Caki2 (cell line): ENCODE results near the gene FSIP1. TPM values are rescaled to one million over a fixed set of nuclear protein-coding genes. Genes with fewer than 3 reads are reported as not detected.

Experiments
- DNase-seq: peaks from one replicate; pipeline ENCODE4 v3.0.0-alpha.2; 2015; ENCODE audit warnings: low read depth
- in situ Hi-C: cut with HindIII; loops from 2 replicates; pipeline ENCODE4 v1.10.0; 2016; ENCODE audit warnings: low sequenced_read_pairs, low pct_unique_long_range_greater_than_20kb, mixed read lengths
- total RNA-seq: library from RNA; depleted of rRNA; stranded (reverse); fragments of >200 nt; shearing (Covaris generic); gene quantifications from 2 replicates; pipeline ENCODE4 v1.2.3, GENCODE V29; 2014; ENCODE audit warnings: low replicate concordance

Gene FSIP1
- total RNA-seq, 1 experiment from 2014 or later, result not detected

DNA sequence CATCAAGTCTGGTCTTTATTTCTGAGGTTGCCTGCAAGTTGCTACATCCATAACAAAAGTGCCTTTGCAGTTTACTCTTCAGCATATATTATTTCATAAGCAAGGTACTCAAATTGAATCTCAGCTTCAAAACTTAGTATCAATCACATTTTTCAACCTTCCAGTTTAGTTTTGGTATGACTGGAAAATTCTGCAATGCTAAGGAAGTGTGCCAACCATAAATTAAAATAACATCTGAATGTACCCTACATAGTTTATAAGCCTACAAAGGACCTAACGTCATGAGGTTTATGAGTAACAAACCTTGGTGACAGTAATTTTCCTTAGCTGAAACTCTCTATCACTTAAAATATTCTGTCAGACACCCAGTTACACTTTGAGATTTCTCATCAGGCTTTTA lies 138.9 kb downstream of the FSIP1 start:
- DNase-seq, result no peak
- in situ Hi-C loops, result no loop called here

DNA sequence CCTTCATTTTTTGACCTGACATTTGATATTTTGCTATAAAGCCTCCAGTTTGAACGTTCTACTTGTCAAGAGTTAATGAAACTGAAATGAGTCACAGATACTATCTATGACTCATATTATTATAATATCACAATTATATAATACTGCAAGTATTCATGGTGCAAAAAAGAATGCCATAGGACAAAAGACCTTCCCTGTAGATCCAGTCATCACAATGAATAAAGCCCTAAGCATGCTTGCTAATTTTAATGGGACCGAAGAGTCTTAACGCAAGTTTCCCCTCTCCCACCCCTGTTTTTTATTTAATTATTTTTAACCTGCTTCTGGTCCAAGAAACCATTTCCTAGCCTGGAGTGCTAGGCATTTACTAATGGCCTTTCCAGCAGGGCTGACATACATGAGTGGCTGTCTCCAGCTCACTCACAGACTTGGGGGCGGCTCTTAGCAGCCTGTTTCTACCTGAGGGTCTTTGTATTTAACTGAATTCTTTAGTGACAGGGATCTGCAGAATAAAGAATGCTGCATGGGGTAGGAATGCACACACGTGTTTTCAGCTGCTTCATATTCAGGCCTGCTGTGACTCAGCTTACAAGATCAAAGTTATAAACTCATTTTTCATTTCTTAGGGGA lies 140.5 kb downstream of the FSIP1 start:
- no peak for DNase-seq
- in situ Hi-C loops, result no loop called here

DNA sequence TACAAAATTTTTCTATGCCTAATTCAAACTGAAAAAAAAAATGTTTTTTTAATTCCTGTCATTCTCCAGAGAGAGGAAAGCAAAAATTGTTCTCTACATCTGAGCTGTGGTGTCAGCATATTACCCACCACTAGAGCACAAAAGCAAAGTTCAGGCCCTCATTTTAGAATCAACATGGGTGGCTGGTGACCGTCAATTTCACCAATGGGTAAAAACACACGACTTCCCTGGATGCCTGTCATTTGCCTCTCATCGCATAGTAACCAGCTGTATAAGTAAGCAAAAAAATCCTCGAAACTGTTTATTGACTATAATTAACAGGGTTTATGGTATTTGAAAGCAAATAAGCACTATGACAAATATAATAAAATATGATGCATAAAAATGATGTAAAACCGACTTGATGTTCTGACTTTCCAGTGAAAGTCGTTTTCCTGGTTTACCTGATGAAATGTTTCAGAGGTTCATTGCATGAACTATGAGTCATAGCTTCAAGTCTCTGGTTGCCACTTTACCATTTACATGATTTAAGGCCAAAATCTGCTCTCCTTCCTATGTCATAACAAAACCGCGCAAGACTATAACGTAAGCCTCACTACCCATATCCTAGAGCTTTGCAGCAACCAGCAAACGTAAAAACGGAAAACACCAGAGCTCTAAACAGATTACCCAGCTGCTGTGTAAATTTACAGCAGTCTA lies 141.3 kb downstream of the FSIP1 start:
- in situ Hi-C loops, result no loop called here
- DNase-seq, result no peak

DNA sequence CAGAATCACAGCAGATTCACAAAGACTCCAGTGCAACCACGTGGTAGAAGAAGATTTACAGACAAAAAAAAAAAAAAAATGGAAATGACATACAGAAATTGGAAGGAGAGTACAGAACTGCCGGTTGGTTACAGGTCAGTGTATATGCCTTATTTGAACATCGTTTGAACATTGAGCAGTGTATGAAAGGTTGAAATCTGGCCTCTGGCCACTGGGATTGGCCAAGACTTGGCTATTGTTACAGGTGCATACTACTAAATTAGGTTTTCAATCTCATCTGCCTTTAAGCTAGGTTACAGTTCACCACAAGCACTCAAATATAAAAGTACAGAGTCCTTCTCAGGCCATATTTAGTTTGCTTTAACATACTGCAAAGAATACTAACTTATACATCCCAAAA lies 142.0 kb downstream of the FSIP1 start:
- DNase-seq, result no peak
- in situ Hi-C loops, result no loop called here

DNA sequence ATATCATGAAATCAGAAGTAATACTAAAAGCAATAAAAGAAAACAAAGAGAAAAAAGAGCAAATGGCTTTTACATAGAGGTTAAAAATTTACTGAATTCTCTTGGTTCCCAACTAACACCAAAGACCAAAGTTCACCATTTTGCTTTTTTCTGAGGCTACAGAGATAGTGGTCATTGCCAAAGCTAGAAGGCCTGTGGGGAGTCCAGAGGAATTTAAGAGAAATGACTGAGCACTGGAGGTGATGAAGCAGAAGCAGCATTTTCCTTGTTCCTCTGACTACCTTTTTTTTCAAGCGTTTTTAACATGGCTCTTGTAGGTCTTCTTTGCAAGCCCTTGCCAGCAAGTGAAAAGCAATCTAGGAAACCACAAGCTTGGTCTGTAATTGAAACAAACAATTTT lies 143.6 kb downstream of the FSIP1 start:
- in situ Hi-C loops, result no loop called here
- no peak for DNase-seq

DNA sequence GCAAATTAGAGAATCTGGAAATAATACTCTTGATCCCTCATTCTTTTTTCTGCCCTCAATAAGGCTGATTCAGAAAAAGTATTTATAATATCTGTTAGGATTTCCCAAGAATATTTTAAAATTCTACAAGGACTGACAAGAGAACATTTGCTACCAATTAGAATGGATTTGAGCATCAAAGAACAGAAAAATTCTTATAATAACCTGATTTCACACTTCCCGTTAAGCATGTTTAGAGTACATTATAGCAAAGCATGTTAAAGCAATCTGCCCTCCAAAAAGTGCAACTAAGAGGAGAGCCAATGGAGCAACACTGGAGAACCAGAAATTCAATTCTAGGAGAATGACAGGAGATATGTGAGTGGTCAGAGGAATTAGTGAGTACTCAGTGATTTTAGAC lies 144.6 kb downstream of the FSIP1 start:
- in situ Hi-C loops, result no loop called here
- DNase-seq, result no peak

DNA sequence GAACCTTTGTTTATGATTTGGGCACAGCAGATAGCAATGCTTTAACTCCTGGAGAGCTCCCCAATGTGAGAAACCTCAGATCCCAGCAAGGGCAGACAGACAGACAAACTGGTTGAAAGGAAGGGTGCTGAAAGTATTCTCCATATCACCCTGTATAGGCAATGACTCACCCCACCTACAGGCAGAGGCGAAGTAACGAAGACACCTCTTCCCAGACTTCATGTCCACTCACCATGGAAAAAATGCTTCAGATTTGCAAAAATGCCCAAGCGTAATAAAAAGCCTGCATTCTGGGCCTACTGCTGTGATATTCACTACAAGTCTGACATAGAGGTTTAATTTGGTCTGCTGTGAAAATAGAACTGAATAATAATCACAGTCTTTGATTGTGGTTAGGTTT lies 151.3 kb downstream of the FSIP1 start:
- in situ Hi-C loops, result no loop called here
- no peak for DNase-seq

DNA sequence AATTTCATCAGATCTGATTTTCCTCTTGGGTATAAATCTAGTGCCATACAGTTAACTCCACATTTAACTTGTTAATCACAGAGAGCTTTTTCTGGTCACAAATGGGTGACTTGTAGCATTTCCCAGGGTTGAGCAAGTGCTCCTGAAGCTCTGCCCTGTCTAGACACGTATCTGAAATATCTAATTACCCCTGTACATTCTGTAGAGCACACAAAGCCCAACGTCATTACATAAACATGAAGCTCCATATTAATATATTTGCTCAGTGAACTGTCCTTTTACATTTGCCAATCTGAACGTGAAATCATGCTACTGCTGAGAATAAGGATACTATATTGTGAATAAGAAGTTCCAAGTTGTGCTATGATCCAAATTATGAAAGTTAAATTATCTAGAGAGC lies 152.7 kb downstream of the FSIP1 start:
- in situ Hi-C loops, result no loop called here
- no peak for DNase-seq

DNA sequence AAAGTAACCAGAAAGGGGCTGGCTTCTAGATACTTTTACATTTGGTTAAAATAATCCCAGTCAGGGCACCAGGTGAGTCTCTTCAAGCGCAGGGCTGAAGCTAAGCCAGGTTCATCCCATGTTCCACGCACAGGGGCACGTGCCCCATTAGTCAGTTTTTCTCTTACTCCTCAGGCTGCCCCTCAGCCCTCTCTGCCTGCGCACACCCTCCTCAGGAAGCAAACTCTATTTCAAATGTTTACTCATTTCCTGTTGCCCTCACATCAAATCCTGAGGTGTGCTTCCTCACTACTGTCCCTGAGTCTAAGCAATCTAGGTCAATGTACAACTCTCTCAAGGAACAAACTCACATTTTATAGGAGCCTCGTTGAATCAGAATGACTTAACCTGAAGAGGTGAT lies 153.3 kb downstream of the FSIP1 start:
- in situ Hi-C loops, result no loop called here
- DNase-seq, result no peak

DNA sequence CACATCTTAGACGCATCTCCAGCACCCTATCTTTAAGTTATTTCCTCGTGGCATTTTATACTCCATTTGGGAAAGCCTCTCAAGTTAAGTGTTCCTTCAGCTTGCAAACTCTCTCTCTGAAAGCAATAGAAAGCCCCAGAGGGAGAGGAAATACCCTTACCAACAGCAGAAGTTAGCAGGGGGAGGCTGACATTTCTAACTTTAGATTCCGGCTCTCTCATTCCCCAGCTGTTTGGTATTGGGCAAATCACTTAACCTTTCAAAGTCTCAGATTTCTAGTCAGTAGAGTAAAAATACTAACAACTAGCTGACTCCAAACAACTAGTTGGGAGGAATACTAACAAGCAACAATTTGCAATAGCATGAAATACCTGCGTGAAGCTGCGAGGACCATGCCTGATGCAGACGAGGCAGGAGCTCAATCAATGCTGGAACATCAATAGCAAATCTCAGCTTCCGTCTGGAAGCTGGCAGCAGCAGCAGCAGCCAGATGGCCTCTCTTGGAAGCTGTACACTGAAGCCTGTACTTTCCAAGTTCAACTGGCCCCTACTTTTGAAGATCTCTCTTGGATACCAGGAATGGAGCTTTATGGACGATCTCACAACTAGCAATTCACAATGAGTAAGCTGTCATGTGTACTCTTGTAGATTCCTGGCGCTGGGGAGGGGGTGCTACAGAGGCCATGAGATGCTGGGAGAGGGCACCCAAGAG lies 153.9 kb downstream of the FSIP1 start:
- in situ Hi-C loops, result no loop called here
- no peak for DNase-seq

DNA sequence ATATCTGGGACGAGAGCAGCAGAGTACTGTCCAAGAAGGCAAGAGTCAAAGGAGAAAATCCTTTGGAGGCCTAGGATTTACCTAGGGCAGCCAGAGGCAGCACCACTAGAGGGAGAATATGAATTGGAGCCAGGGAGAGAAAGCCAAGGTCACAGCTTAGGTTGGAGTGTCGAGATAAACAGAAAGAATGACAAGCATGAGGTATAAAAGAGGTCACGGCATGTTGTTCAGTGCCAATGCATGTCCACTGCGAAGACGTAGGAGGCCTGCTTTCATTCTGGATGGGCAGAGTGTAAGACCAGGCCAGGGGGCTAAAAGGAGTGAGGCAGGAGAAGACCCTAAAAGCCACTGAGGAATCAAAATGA lies 154.5 kb downstream of the FSIP1 start:
- no peak for DNase-seq
- in situ Hi-C loops, result no loop called here

DNA sequence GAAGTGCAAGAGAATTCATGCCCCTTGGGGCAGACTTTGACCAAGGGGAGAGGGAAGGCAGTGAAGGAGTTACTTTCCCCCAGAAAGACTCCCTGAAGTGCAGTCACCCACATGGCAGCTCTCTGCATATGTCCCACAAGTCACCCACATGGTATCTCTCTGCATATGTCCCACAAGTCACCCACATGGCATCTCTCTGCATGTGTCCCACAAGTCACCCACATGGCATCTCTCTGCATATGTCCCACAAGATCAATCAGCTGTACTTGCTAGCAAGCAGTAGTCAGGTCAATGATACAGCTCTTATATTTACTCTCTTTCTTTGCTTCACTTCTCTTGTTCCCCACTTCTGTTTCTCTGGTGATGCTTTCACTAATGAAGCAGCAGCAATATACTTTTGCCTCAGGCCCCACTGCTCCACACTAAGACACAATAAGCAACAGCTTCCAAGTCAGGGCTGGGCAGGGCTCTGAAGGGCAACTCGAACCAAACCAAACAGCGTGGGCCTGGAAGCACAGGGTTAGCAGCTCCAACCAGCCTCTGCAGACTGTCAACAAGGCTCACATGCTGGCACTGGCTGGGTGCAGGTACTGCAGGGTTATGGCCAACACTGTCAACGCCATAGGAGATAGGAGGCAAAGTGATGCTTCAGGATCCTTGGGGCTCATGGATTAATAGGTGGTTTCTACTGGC lies 155.0 kb downstream of the FSIP1 start:
- no peak for DNase-seq
- in situ Hi-C loops, result no loop called here

DNA sequence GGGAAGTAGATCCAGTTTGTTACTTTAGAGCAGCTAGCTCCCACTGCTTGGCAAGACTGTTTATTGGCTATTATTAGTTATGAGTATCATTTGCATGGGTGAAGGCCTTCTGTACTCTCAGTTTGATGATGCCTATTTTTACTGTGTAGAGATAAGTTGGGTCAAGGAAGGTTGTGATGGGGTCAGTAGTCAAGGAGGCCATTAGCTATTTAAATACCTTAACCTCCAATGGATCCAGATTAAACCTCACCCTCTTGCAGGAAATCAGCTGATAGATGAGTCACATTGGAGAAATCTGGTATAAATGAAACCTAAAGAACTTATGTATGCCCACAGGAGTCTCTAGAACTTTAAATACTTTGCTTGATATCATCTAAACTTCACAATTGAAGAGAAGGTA lies 156.8 kb downstream of the FSIP1 start:
- in situ Hi-C loops, result no loop called here
- no peak for DNase-seq

DNA sequence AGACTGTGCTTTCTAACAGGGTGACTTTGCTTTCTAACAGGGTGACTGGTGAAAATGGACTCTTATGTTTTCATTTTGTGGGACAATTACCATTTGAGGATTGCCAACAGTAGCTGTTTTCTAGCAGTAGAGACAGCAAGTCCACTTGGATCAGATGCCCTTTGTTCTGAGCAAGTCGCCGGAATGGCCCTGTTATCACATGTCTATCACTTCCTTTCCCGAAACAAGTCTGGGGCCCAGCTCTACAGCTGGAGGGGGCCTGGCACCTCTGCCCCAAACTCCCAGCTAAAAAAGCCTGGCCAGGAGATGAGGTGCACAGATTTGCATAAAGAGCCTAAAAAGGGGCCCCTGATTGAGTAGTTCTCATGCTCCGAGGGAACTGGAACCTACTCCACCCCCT lies 157.2 kb downstream of the FSIP1 start:
- in situ Hi-C loops, result no loop called here
- no peak for DNase-seq

DNA sequence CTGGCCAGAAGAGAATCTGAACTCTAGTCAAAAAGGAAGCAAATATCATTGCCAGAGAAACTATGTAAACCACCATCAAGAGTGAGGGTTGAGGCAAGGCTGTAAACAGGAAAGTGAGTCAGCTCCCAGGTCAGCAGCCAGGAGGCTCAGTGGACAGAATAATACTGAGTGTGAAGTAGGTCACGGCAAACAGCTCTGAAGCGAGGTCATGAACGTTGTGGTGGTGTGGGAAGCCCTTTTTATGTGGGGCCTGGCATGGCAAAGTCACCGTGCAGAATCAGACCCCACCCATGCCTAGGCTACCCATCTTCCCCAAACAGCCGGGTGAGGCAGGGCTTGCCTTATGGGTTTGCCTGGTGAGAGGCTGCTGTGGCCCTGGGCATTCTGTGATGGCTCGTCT lies 157.8 kb downstream of the FSIP1 start:
- DNase-seq, result peak; percentile 31
- in situ Hi-C loops, result no loop called here

DNA sequence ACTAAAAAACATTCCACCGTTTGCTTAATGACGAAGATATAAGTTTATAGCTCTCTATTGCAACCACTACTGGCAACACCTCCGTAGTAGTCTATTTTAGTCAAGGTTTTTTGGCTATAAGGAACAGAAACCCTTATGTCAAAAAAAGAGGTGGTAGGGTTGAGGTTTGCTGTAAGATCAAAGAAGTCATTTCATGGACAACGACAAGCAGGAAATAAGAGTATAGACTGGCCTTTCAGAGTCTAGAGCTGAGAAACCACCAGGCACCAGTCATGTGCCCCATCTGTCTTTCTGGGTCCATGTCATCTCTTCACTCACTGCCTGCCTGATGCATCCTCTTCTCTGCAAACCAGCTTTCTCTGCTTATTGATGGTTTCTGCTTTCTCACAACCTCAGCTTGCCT lies 159.1 kb downstream of the FSIP1 start:
- in situ Hi-C loops, result no loop called here
- DNase-seq, result no peak

DNA sequence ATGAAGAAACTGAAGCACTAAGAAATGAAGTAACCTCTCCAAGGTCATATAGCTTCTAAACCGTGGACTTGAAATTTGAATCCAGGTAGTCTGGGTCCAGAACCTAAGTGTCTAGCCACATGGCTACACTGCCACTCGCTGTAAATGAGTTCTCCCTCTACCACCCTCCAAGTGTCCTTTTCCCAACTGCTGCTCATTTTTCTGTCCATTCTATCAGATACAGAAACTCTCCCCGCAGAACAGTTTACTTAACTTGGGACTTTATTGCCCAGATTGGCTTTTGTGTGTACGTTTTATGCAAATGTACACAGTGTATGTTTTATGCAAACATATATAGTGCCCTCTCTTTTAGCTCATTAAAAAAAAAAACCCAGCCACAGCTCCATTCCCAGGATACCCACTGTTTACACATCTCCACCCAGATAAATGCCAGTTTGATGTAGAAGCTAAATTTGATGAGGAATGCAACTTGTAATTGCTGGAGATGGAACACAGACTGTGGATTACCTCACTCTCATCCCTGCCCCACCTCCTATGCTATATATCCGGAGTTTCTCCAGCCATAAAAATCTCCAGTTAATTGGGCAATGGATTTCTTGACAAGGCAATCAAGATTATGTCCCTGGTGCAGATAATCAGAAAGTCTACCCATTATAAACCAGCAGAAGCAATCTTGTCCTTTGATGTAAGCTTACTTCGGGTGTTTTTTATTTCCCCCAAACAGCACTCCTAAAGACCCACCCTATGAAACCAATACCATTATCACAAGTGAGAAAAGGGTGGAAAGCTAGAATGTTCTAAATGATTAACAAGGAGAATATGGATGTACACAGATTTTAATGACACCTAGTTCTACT lies 159.8 kb downstream of the FSIP1 start:
- in situ Hi-C loops, result no loop called here
- DNase-seq, result no peak

DNA sequence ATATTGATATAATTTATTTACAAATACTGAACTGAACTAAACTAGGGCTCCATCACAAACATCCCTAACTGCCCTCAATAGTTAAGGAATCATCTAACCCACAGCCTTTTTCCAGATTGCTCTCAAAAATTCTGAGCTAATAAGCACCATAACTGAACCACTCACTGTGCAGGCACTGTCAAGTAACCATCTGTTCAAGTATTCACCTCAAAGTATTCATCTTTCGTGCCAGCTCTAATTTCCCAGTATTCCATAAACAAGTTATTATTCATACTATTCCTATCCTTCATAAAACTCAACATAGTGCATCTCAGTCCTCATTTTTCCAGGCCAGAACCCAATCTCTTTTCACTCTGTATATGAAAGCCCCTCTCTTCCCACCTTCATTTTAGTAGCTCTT lies 160.7 kb downstream of the FSIP1 start:
- in situ Hi-C loops, result no loop called here
- DNase-seq, result no peak
